ENCODE data around the gene SBDS.
A peak's percentile ranks its signal among the peaks of the same experiment; 100 is the strongest.
"Not testable (repeated sequence)": the region's sequence is repeated elsewhere in the genome, so short reads cannot be mapped to it uniquely, and the experiment has no call there.

The SBDS gene

DNA sequence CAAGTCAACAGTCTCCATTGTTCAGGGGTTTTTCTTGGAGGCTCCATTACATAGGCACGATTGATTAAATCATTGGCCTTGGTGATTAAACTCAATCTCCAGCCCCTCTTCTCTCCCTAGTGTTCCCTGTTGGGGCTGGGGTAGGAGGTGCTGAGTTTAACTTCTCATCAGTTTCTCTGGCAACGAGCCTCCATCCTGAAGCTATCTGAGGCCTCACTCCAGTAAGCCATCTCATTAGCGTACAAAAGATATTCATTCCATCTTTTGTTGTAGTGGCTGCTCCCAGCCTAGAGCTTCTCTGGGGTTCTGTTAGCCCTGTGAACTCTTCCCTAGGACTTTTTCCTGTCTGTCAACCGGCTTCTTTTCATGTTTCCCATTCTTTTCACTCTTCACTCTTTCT, 12.9 kb upstream of the SBDS start:
- no peak overlapping the region for H3K27ac ChIP-seq
- H3K9ac ChIP-seq: no peak overlapping the region
- H2AFZ ChIP-seq: no peak overlapping the region
- no peaks in the 10 kb centered on the region for H3K9me3 ChIP-seq (ENCODE audit: control insufficient read depth, low read length)
- no peaks in the 10 kb centered on the region for H3K4me1 ChIP-seq
- H3K4me3 ChIP-seq (ENCODE audit: low read depth, low read length): no peak overlapping the region
- H3K36me3 ChIP-seq (ENCODE audit: control insufficient read depth, insufficient read depth, low read length): no peaks in the 10 kb centered on the region
- TF ChIP-seq, protein P1, sequence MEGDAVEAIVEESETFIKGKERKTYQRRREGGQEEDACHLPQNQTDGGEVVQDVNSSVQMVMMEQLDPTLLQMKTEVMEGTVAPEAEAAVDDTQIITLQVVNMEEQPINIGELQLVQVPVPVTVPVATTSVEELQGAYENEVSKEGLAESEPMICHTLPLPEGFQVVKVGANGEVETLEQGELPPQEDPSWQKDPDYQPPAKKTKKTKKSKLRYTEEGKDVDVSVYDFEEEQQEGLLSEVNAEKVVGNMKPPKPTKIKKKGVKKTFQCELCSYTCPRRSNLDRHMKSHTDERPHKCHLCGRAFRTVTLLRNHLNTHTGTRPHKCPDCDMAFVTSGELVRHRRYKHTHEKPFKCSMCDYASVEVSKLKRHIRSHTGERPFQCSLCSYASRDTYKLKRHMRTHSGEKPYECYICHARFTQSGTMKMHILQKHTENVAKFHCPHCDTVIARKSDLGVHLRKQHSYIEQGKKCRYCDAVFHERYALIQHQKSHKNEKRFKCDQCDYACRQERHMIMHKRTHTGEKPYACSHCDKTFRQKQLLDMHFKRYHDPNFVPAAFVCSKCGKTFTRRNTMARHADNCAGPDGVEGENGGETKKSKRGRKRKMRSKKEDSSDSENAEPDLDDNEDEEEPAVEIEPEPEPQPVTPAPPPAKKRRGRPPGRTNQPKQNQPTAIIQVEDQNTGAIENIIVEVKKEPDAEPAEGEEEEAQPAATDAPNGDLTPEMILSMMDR (IDR thresholded peaks at IDR 0.05): no peak
- H3K79me2 ChIP-seq: peaks cover 13% of the 10 kb centered on the region
- H3K27me3 ChIP-seq (ENCODE audit: control insufficient read depth, insufficient read depth, low read length): no peaks in the 10 kb centered on the region
- H3K4me2 ChIP-seq (ENCODE audit: low read length): no peak overlapping the region

DNA sequence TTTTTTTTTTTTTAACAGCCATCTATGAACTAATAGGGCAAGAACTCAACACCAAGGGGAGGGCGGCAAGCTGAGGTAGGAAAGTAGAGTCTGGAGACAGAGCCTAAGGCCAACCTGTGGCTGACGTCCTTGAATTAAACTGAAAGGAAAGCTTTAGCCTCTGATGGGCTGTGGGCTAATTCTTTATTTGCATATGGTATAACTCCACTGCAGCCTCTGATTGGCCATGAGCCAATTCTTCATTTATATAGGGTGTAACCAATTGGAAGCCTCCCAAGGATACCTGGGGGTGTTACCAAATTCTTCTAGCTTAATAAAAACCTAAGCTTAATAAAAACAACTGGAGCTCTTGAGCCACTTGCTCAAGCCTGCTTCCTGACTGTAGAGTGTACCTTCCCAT, 11.6 kb upstream of the SBDS start:
- Histone ChIP-seq H3K9ac (no peak overlapping the region), H3K4me2 (ENCODE audit: low read length) (no peak overlapping the region), H3K79me2 (peaks cover 13% of the 10 kb centered on the region), H3K4me3 (ENCODE audit: low read depth, low read length) (no peak overlapping the region), H3K27ac (no peak overlapping the region), H3K27me3 (ENCODE audit: control insufficient read depth, insufficient read depth, low read length) (no peaks in the 10 kb centered on the region), H3K9me3 (ENCODE audit: control insufficient read depth, low read length) (no peaks in the 10 kb centered on the region), H3K4me1 (no peaks in the 10 kb centered on the region), H3K36me3 (ENCODE audit: control insufficient read depth, insufficient read depth, low read length) (no peaks in the 10 kb centered on the region), H2AFZ (no peak overlapping the region)
- TF ChIP-seq, protein P1 (IDR thresholded peaks at IDR 0.05): no peak

DNA sequence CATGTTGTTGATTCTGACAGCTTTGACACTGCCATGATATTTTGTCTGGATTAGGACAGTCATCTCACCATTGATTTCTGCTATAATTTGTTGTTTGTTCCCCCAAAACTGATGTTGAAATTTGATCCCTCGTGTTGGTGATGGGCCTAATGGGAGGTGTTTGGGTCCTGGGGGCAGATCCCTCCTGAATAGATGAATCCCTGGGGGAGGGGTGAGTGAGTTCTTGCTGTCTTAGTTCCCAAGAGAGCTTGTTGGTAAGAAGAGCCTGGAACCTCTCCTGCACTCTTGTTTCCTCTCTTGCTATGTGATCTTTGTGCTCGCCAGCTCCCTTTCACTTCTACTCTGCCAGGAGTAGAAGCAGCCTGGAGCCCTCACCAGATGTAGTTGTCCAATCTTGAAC, 8.8 kb upstream of the SBDS start:
- not testable (repeated sequence) for H3K27me3 ChIP-seq (ENCODE audit: control insufficient read depth, insufficient read depth, low read length); H3K27ac ChIP-seq; H3K36me3 ChIP-seq (ENCODE audit: control insufficient read depth, insufficient read depth, low read length); H3K9me3 ChIP-seq (ENCODE audit: control insufficient read depth, low read length); H2AFZ ChIP-seq; H3K4me3 ChIP-seq (ENCODE audit: low read depth, low read length); H3K4me2 ChIP-seq (ENCODE audit: low read length); H3K9ac ChIP-seq; H3K4me1 ChIP-seq
- H3K79me2 ChIP-seq: peaks cover 17% of the 10 kb centered on the region

DNA sequence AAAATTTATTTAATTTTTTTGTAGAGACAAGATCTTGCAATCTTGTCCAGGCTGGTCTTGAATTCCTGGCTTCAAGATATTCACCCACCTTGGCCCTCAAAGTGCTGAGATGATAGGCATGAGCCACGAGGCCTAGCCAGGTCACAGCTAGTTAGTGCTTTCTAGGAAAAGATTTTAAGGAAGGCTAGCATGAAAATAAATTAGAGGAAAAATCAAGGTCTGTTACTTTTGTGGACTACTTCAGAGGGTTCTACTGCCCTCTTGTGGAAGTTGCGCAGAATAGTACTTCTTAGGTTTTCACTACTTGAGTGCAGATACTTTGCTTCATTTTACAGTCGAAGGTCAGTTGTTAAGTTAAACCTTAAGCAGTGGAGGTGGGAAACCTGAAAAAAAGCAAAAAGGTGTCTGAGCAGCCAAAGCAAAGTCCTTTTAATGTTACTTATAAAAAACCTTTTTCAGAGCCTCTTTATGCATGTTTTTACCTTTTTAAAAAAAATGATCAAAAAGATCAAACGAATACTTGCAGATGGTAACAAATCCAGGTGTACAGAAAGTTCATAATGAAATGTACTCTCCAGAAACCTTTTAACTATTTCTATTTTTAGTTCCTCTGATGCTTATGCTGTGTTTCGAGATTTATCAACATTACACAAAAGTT, 5.3 kb upstream of the SBDS start:
- H3K4me3 ChIP-seq (ENCODE audit: low read depth, low read length); H3K36me3 ChIP-seq (ENCODE audit: control insufficient read depth, insufficient read depth, low read length); H3K4me1 ChIP-seq; H3K79me2 ChIP-seq; H3K27me3 ChIP-seq (ENCODE audit: control insufficient read depth, insufficient read depth, low read length); H3K9me3 ChIP-seq (ENCODE audit: control insufficient read depth, low read length); H3K9ac ChIP-seq; H2AFZ ChIP-seq; H3K4me2 ChIP-seq (ENCODE audit: low read length); H3K27ac ChIP-seq: not testable (repeated sequence)
- TF ChIP-seq, protein P1 (IDR thresholded peaks at IDR 0.05): peak; percentile 47

DNA sequence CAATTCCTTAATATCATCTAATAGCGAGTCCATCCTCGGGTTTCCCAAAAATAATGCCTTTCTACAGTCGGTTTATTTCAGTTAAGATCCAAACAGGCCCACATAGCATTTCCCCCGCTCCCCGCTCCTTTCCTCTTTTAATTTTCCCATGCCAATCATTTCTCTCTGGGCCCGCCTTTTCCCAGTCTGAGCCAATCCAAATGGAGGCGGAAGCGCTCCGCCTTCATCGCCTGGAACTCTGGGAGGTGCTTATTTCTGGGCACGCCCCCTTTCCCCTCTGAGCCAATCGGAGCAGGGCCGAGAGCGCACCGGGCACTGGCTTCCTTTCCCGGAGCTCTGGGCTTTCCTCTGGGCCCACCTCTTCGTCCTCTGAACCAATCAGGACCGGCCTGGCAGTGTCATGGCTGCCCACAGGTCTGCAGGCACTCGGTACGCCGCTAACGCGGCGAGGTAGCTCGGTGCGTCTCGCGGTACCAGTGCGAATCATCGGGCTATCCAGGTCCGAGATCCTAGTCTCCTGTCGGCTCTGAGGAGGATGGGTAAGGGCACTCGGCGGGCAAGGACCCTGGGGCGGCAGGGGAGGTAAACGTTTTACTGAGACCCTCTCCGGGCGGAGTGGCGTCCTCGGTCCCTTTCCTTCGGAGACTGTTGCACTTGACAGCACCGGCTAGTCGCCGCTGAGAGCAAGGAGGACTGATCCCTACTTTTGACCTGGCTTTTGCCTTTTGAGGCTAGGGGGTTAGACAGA, 1.2 kb upstream of the SBDS start, which contains the start of gene TYW1:
TYW1 (plus strand) TSS at position 390 of the 748 bp plus-strand sequence; CDS start at position 536, 146 bp downstream.
- Histone ChIP-seq H2AFZ (peak within 1 kb of the TSS; percentile 85), H3K4me2 (ENCODE audit: low read length) (peak within 1 kb of the TSS; percentile 78), H3K4me3 (ENCODE audit: low read depth, low read length) (peak within 1 kb of the TSS; percentile 66), H3K9ac (peak within 1 kb of the TSS; percentile 31), H3K27ac (peak within 1 kb of the TSS; percentile 80)
- H3K4me1 ChIP-seq; H3K36me3 ChIP-seq (ENCODE audit: control insufficient read depth, insufficient read depth, low read length); H3K79me2 ChIP-seq; H3K9me3 ChIP-seq (ENCODE audit: control insufficient read depth, low read length); H3K27me3 ChIP-seq (ENCODE audit: control insufficient read depth, insufficient read depth, low read length): not testable (repeated sequence)
